Measurements from ENCODE around the gene CLDN5. TPM values are rescaled to one million over a fixed set of nuclear protein-coding genes. Genes with fewer than 3 reads are reported as not detected.

Gene CLDN5
- total RNA-seq, 1 donor from 2014 or later: 7.0 TPM

GRCh38 chr22:19483481-19484244, 40.5 kb downstream of the CLDN5 start:
- no peak for DNase-seq (ENCODE audit: low read depth)

- no peak for DNase-seq (ENCODE audit: low read depth)
Measured at GRCh38 chr22:19482297-19482696, 41.9 kb downstream of the CLDN5 start.

GRCh38 chr22:19480789-19481188, 43.4 kb downstream of the CLDN5 start:
- no peak for DNase-seq (ENCODE audit: low read depth)

- no peak for DNase-seq (ENCODE audit: low read depth)
Measured at GRCh38 chr22:19480173-19480568, 44.0 kb downstream of the CLDN5 start.

GRCh38 chr22:19479355-19480172, 44.6 kb downstream of the CLDN5 start, which contains the start of gene CDC45:
Gene CDC45 (plus strand): TSS chr22:19479920. CDS start chr22:19479969, 49 bp downstream.
- DNase-seq (ENCODE audit: low read depth): peak; percentile 99

GRCh38 chr22:19478901-19479354, 45.3 kb downstream of the CLDN5 start, which contains the start of gene UFD1:
Gene UFD1 (minus strand): TSS chr22:19479193. CDS start chr22:19479085, 108 bp downstream.
- DNase-seq (ENCODE audit: low read depth): peak; percentile 88

GRCh38 chr22:19478045-19478900, 45.9 kb downstream of the CLDN5 start:
- no peak for DNase-seq (ENCODE audit: low read depth)

GRCh38 chr22:19477321-19478044, 46.7 kb downstream of the CLDN5 start:
- DNase-seq (ENCODE audit: low read depth): no peak

- DNase-seq (ENCODE audit: low read depth): no peak
Measured at GRCh38 chr22:19476023-19476422, 48.2 kb downstream of the CLDN5 start.

- DNase-seq (ENCODE audit: low read depth): peak; percentile 81
Measured at GRCh38 chr22:19473578-19473977, 50.6 kb downstream of the CLDN5 start.

Other genes starting within 250 kb of the CLDN5 start
- gene CLTCL1, start 232.7 kb downstream of the CLDN5 start, total RNA-seq: 33.7 and 46.2 TPM in 2 replicates
- gene HIRA, start 92.7 kb downstream of the CLDN5 start, total RNA-seq: 14.7 and 16.4 TPM in 2 replicates
- 38.7 and 45.2 TPM in 2 replicates for gene MRPL40, start 91.9 kb downstream of the CLDN5 start, total RNA-seq
- gene C22orf39, start 76.7 kb downstream of the CLDN5 start, total RNA-seq: 47.4 and 55.7 TPM in 2 replicates
- 51.0 and 62.8 TPM in 2 replicates for gene UFD1, start 45.2 kb downstream of the CLDN5 start, total RNA-seq
- gene CDC45, start 44.5 kb downstream of the CLDN5 start, total RNA-seq: 1.1 and 4.5 TPM in 2 replicates
- gene SEPTIN5, start 190.1 kb upstream of the CLDN5 start, total RNA-seq: 123 and 130 TPM in 2 replicates
- gene GP1BB, start 199.1 kb upstream of the CLDN5 start, total RNA-seq: 51.2 and 67.7 TPM in 2 replicates
- gene TBX1, start 236.4 kb upstream of the CLDN5 start, total RNA-seq: 42.6 and 43.5 TPM in 2 replicates